Prostate gland (tissue), 2 donors: ENCODE measurements around the gene C1orf198.

Experiments
- CTCF ChIP-seq, 4 experiments: fragments of 200-600 bp in 2 of 4; fragments of 450-650 bp in 2 of 4; sonication (generic) in 2 of 4; IDR thresholded peaks; 1 replicate in 3 of 4; 2 replicates in 1 of 4; pipeline ENCODE4 v1.5.1; 2016 to 2019; ENCODE audit warnings: antibody characterized with exemption in 4 of 4, mild to moderate bottlenecking in 2 of 4, moderate library complexity in 2 of 4
- POLR2A ChIP-seq: fragments of 450-650 bp; IDR thresholded peaks from one replicate; pipeline ENCODE4 v1.6.1; 2016; ENCODE audit warnings: antibody characterized with exemption, mild to moderate bottlenecking

- no peak for TF ChIP-seq CTCF (IDR thresholded peaks at IDR 0.05)
- no peak for TF ChIP-seq POLR2A
Measured at GRCh38 chr1:230861970-230862595, 6.2 kb downstream of the C1orf198 start.
